ENCODE measurements around the gene TPSB2.

Gene TPSB2

GRCh38 chr16:1277617-1278282 is 47.8 kb upstream of the TPSB2 start:
- H3K27me3 ChIP-seq (ENCODE audit: insufficient read depth, low read length, poor library complexity) = no peaks in the 10 kb centered on the region
- DNase-seq (no peak), ATAC-seq (ENCODE audit: insufficient read depth, low read depth) (no peak)

GRCh38 chr16:1277151-1277598 is 47.2 kb upstream of the TPSB2 start:
- Histone ChIP-seq H3K4me3 (ENCODE audit: low read depth in 1 of 2, low read length in 2 of 2) (no peak overlapping the region), H4K20me1 (ENCODE audit: insufficient read depth, low read length) (no peaks in the 10 kb centered on the region; the same call in 1 of the 2 replicates), H3K27ac (ENCODE audit: low read length) (no peak overlapping the region), H3K9me3 (ENCODE audit: insufficient read depth, low read length, severe bottlenecking) (no peaks in the 10 kb centered on the region), H3K36me3 (ENCODE audit: insufficient read depth, low read length) (no peaks in the 10 kb centered on the region), H2AFZ (ENCODE audit: low read depth, low read length) (no peak overlapping the region), H3K4me1 (ENCODE audit: insufficient read depth, low read length) (no peaks in the 10 kb centered on the region), H3K9ac (ENCODE audit: low read depth, low read length) (no peak overlapping the region), H3K79me2 (ENCODE audit: insufficient read depth, low read length) (no peaks in the 10 kb centered on the region), H3K4me2 (ENCODE audit: insufficient read depth, low read length) (no peak overlapping the region), H3K27me3 (ENCODE audit: insufficient read depth, low read length, poor library complexity) (no peaks in the 10 kb centered on the region)
- DNase-seq (no peak), ATAC-seq (ENCODE audit: insufficient read depth, low read depth) (no peak)
- TF ChIP-seq EZH2 (IDR thresholded peaks at IDR 0.05; ENCODE audit: borderline replicate concordance, low read depth, low read length, severe bottlenecking) (no peak), CTCF (IDR thresholded peaks at IDR 0.05; ENCODE audit: borderline replicate concordance, extremely low read depth, low read length, poor library complexity, severe bottlenecking) (no peak)

More at GRCh38 chr16:1277617-1278282, 47.8 kb upstream of the TPSB2 start:
- H3K4me2 ChIP-seq (ENCODE audit: insufficient read depth, low read length) = no peak overlapping the region
- no peak overlapping the region for H3K27ac ChIP-seq (ENCODE audit: low read length)
- no peaks in the 10 kb centered on the region for H3K9me3 ChIP-seq (ENCODE audit: insufficient read depth, low read length, severe bottlenecking)
- no peaks in the 10 kb centered on the region for H3K36me3 ChIP-seq (ENCODE audit: insufficient read depth, low read length)
- TF ChIP-seq EZH2 (IDR thresholded peaks at IDR 0.05; ENCODE audit: borderline replicate concordance, low read depth, low read length, severe bottlenecking) = no peak
- TF ChIP-seq CTCF (IDR thresholded peaks at IDR 0.05; ENCODE audit: borderline replicate concordance, extremely low read depth, low read length, poor library complexity, severe bottlenecking) = no peak
- H3K4me1 ChIP-seq (ENCODE audit: insufficient read depth, low read length) = no peaks in the 10 kb centered on the region
- no peak overlapping the region for H3K4me3 ChIP-seq (ENCODE audit: low read depth in 1 of 2, low read length in 2 of 2)
- H3K9ac ChIP-seq (ENCODE audit: low read depth, low read length) = no peak overlapping the region
- H4K20me1 ChIP-seq (ENCODE audit: insufficient read depth, low read length) = no peaks in the 10 kb centered on the region
- no peaks in the 10 kb centered on the region for H3K79me2 ChIP-seq (ENCODE audit: insufficient read depth, low read length)
- H2AFZ ChIP-seq (ENCODE audit: low read depth, low read length) = no peak overlapping the region

GRCh38 chr16:1276580-1276878 is 46.5 kb upstream of the TPSB2 start:
- Histone ChIP-seq H3K4me1 (ENCODE audit: insufficient read depth, low read length) (no peaks in the 10 kb centered on the region), H4K20me1 (ENCODE audit: insufficient read depth, low read length) (no peaks in the 10 kb centered on the region; the same call in 1 of the 2 replicates), H3K4me3 (ENCODE audit: low read depth in 1 of 2, low read length in 2 of 2) (no peak overlapping the region), H3K79me2 (ENCODE audit: insufficient read depth, low read length) (no peaks in the 10 kb centered on the region), H2AFZ (ENCODE audit: low read depth, low read length) (no peak overlapping the region), H3K9me3 (ENCODE audit: insufficient read depth, low read length, severe bottlenecking) (no peaks in the 10 kb centered on the region), H3K9ac (ENCODE audit: low read depth, low read length) (no peak overlapping the region), H3K27me3 (ENCODE audit: insufficient read depth, low read length, poor library complexity) (no peaks in the 10 kb centered on the region), H3K27ac (ENCODE audit: low read length) (no peak overlapping the region), H3K36me3 (ENCODE audit: insufficient read depth, low read length) (no peaks in the 10 kb centered on the region), H3K4me2 (ENCODE audit: insufficient read depth, low read length) (no peak overlapping the region)
- TF ChIP-seq CTCF (IDR thresholded peaks at IDR 0.05; ENCODE audit: borderline replicate concordance, extremely low read depth, low read length, poor library complexity, severe bottlenecking) (no peak), EZH2 (IDR thresholded peaks at IDR 0.05; ENCODE audit: borderline replicate concordance, low read depth, low read length, severe bottlenecking) (no peak)
- DNase-seq = no peak
- no peak for ATAC-seq (ENCODE audit: insufficient read depth, low read depth)
